ENCODE data around the gene TBATA. TPM values are rescaled to one million over a fixed set of nuclear protein-coding genes. Genes with fewer than 3 reads are reported as not detected.

TBATA gene
- total RNA-seq, 1 experiment from 2014 or later, result not detected

GRCh38 chr10:70747192-70747965 is 37.8 kb downstream of the TBATA start (continued):
- no peak for TF ChIP-seq USF2 (CRISPR knock-in tag; IDR thresholded peaks at IDR 0.05)
- TF ChIP-seq PRRX2 (CRISPR knock-in tag; IDR thresholded peaks at IDR 0.05), result no peak
- TF ChIP-seq E2F5 (CRISPR knock-in tag; IDR thresholded peaks at IDR 0.05), result no peak
- no peak for TF ChIP-seq ZNF423 (CRISPR knock-in tag; IDR thresholded peaks at IDR 0.05)
- no peak for TF ChIP-seq ZNF416 (CRISPR knock-in tag; IDR thresholded peaks at IDR 0.05)
- no peak for TF ChIP-seq ETV6 (CRISPR knock-in tag; IDR thresholded peaks at IDR 0.05)

- ChIA-PET CTCF (interaction anchor here (0.5 kb wide), 1 partner anchor 108 kb away, joined by 3 read pairs; no protein-coding TSS in a partner anchor), POLR2A (no interaction called here)
- no peaks in the 10 kb centered on the region for H3K4me1 Mint-ChIP-seq
Observed at GRCh38 chr10:70745555-70745954, 39.6 kb downstream of the TBATA start.

More at GRCh38 chr10:70745555-70745954, 39.6 kb downstream of the TBATA start:
- 0 out of 2 replicates have a peak, but pooled peaks cover 3% of the 10 kb centered on the region for H3K36me3 Mint-ChIP-seq
- no peak overlapping the region for H3K4me3 Mint-ChIP-seq
- H3K27me3 Mint-ChIP-seq (ENCODE audit: low read depth), result no peaks in the 10 kb centered on the region
- ATAC-seq (no peak), DNase-seq (ENCODE audit: low spot score) (no peak)
- H3K27ac Mint-ChIP-seq, result no peak overlapping the region
- TF ChIP-seq NR3C1 (CRISPR knock-in tag; conservative IDR thresholded peaks at IDR 0.05; ENCODE audit: low read depth) (no peak), ZBTB21 (CRISPR knock-in tag; IDR thresholded peaks at IDR 0.05; ENCODE audit: borderline replicate concordance) (no peak), SMAD3 (CRISPR knock-in tag; IDR thresholded peaks at IDR 0.05; ENCODE audit: borderline replicate concordance) (no peak), PRRX2 (CRISPR knock-in tag; IDR thresholded peaks at IDR 0.05) (no peak), MAX (CRISPR knock-in tag; IDR thresholded peaks at IDR 0.05) (no peak), ZNF138 (CRISPR knock-in tag; conservative IDR thresholded peaks at IDR 0.05) (no peak), ZNF425 (CRISPR knock-in tag; conservative IDR thresholded peaks at IDR 0.05) (no peak), ZNF512 (CRISPR knock-in tag; IDR thresholded peaks at IDR 0.05; ENCODE audit: borderline replicate concordance) (no peak), ZNF317 (CRISPR knock-in tag; IDR thresholded peaks at IDR 0.05; ENCODE audit: borderline replicate concordance, low read depth) (no peak), ATF1 (CRISPR knock-in tag; IDR thresholded peaks at IDR 0.05) (no peak), CREM (CRISPR knock-in tag; IDR thresholded peaks at IDR 0.05) (no peak)
- H3K9me3 Mint-ChIP-seq, result peaks cover 7% of the 10 kb centered on the region
